Neural cell (in vitro differentiated cells): Measurements from ENCODE around the gene ZFY. TPM values are rescaled to one million over a fixed set of nuclear protein-coding genes. Genes with fewer than 3 reads are reported as not detected.

ENCODE experiments used
- H2AFZ ChIP-seq: fragments of 200-600, 300-800 bp; sonication (generic), shearing (Covaris generic); 2 replicates; pipeline ENCODE4 v1.6.0; 2014; ENCODE audit warnings: low read depth, mild to moderate bottlenecking, antibody characterized with exemption, low read length, moderate library complexity
- H3F3A ChIP-seq: fragments of 200-600 bp; shearing (Covaris generic); 2 replicates; pipeline ENCODE4 v1.6.1; 2016; ENCODE audit warnings: mild to moderate bottlenecking, moderate library complexity, mixed read lengths, antibody characterized with exemption, low read length; ENCODE audit not compliant: insufficient read depth, poor library complexity, severe bottlenecking
- H3K27ac ChIP-seq: fragments of 200-600, 300-800 bp; sonication (generic), shearing (Covaris generic); 2 replicates; pipeline ENCODE4 v1.5.1; 2014; ENCODE audit warnings: mild to moderate bottlenecking, low read length, moderate library complexity
- H3K27me3 ChIP-seq: fragments of 300-800, 200-600 bp; sonication (generic), shearing (Covaris generic); 2 replicates; pipeline ENCODE4 v1.6.0; 2014; ENCODE audit warnings: mild to moderate bottlenecking, low read depth, low read length, moderate library complexity; ENCODE audit not compliant: insufficient read depth
- H3K36me3 ChIP-seq: fragments of 300-800, 200-600 bp; sonication (generic), shearing (Covaris generic); 2 replicates; pipeline ENCODE4 v1.5.1; 2014; ENCODE audit warnings: mild to moderate bottlenecking, antibody characterized with exemption, low read length, moderate library complexity; ENCODE audit not compliant: insufficient read depth
- H3K4me2 ChIP-seq: fragments of 300-800, 200-600 bp; sonication (generic), shearing (Covaris generic); 2 replicates; pipeline ENCODE4 v1.6.0; 2014; ENCODE audit warnings: mild to moderate bottlenecking, low read length
- H3K4me3 ChIP-seq: fragments of 300-800, 200-600 bp; sonication (generic), shearing (Covaris generic); 2 replicates; pipeline ENCODE4 v1.5.1; 2014; ENCODE audit warnings: mild to moderate bottlenecking, low read length, moderate library complexity
- H3K79me2 ChIP-seq: fragments of 200-600 bp; shearing (Covaris generic); replicated peaks from 2 replicates; pipeline ENCODE4 v1.6.0; 2014; ENCODE audit warnings: mild to moderate bottlenecking, low read length, moderate library complexity; ENCODE audit not compliant: insufficient read depth
- H3K9ac ChIP-seq: fragments of 300-800, 200-600 bp; sonication (generic), shearing (Covaris generic); 2 replicates; pipeline ENCODE4 v1.6.1; 2016; ENCODE audit warnings: mild to moderate bottlenecking, low read length, mixed read lengths
- H3K9me2 ChIP-seq: fragments of 200-600 bp; shearing (Covaris generic); 2 replicates; pipeline ENCODE4 v1.6.1; 2016; ENCODE audit warnings: mild to moderate bottlenecking, low read length, mixed read lengths; ENCODE audit not compliant: insufficient read depth
- H3K9me3 ChIP-seq: fragments of 200-600, 300-800 bp; sonication (generic), shearing (Covaris generic); 2 replicates; pipeline ENCODE4 v1.6.1; 2016; ENCODE audit warnings: mild to moderate bottlenecking, mixed run types, low read length, moderate library complexity, mixed read lengths
- H4K20me1 ChIP-seq: fragments of 200-600 bp; shearing (Covaris generic); 2 replicates; pipeline ENCODE4 v1.6.1; 2016; ENCODE audit warnings: mild to moderate bottlenecking, mixed run types; ENCODE audit not compliant: insufficient read depth
- EP300 ChIP-seq: fragments of 450-650 bp; conservative IDR thresholded peaks from 2 replicates; pipeline ENCODE4 v1.6.1; 2014; ENCODE audit warnings: antibody characterized with exemption, mild to moderate bottlenecking, moderate library complexity; ENCODE audit not compliant: poor library complexity, severe bottlenecking
- EZH2 ChIP-seq: fragments of 200-600, 300-800 bp; shearing (Covaris generic), sonication (generic); IDR thresholded peaks from 2 replicates; pipeline ENCODE4 v1.6.1; 2014; ENCODE audit warnings: antibody characterized with exemption, low read length, borderline replicate concordance, mild to moderate bottlenecking; ENCODE audit not compliant: insufficient read depth, poor library complexity, severe bottlenecking
- MXI1 ChIP-seq: fragments of 450-650 bp; conservative IDR thresholded peaks from 2 replicates; pipeline ENCODE4 v1.6.1; 2014; ENCODE audit warnings: antibody characterized with exemption, mild to moderate bottlenecking; ENCODE audit not compliant: poor library complexity, severe bottlenecking
- POLR2AphosphoS5 ChIP-seq: IDR thresholded peaks from 2 replicates; pipeline ENCODE4 v1.6.1; 2012
- RAD21 ChIP-seq: fragments of 450-650 bp; conservative IDR thresholded peaks from 2 replicates; pipeline ENCODE4 v1.6.1; 2014; ENCODE audit warnings: antibody characterized with exemption, mild to moderate bottlenecking, moderate library complexity
- SMC3 ChIP-seq: fragments of 450-650 bp; conservative IDR thresholded peaks from 2 replicates; pipeline ENCODE4 v1.6.1; 2014; ENCODE audit warnings: antibody characterized with exemption, mild to moderate bottlenecking, moderate library complexity; ENCODE audit not compliant: poor library complexity
- TAF1 ChIP-seq: IDR thresholded peaks from 2 replicates; pipeline ENCODE4 v1.6.1; 2012; ENCODE audit warnings: low read depth
- polyA plus RNA-seq: library from polyadenylated mRNA; depleted of rRNA; stranded (reverse); fragments of >200 nt; gene quantifications from 2 replicates; pipeline ENCODE4 v1.2.3, GENCODE V29; 2014
- TF ChIP-seq, protein P1 (sequence below): fragments of 450-650 bp; IDR thresholded peaks from 2 replicates; pipeline ENCODE4 v1.5.1; 2014; ENCODE audit warnings: antibody characterized with exemption, mild to moderate bottlenecking, moderate library complexity; ENCODE audit not compliant: poor library complexity, severe bottlenecking
- TF ChIP-seq, protein P2 (sequence below): IDR thresholded peaks from 2 replicates; pipeline ENCODE4 v1.6.1; 2012; ENCODE audit warnings: borderline replicate concordance

ZFY gene
- polyA plus RNA-seq, 1 donor from 2014 or later: 15.5 TPM

DNA sequence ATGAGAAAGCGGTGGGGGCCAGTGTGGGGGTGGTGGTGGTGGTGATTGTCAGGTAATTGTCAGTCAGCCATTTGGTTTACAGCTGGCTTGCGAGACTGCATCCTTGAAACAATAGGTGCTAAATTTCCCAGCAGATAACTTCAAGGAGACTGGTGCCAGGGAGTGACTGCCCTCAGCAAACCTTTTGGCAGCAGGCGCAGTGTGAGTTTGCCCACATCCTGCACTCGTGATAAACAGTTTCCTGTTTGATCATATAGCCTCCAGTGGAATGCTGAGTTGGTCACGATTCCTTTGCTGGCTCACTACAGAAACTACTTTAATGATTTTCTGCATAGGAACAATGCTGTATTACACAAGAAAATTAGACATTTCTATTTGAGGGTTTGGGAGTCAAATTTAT is 47.8 kb upstream of the ZFY start:
- Histone ChIP-seq H3K9ac (no peak overlapping the region), H3K9me3 (no peaks in the 10 kb centered on the region), H3K79me2 (no peaks in the 10 kb centered on the region), H2AFZ (no peak overlapping the region), H3K36me3 (no peaks in the 10 kb centered on the region), H3K27me3 (no peaks in the 10 kb centered on the region), H3K4me2 (no peak overlapping the region), H3K27ac (no peak overlapping the region), H3F3A (no peaks in the 10 kb centered on the region), H3K9me2 (no peaks in the 10 kb centered on the region), H4K20me1 (no peaks in the 10 kb centered on the region), H3K4me3 (no peak overlapping the region)
- TF ChIP-seq, protein P1, sequence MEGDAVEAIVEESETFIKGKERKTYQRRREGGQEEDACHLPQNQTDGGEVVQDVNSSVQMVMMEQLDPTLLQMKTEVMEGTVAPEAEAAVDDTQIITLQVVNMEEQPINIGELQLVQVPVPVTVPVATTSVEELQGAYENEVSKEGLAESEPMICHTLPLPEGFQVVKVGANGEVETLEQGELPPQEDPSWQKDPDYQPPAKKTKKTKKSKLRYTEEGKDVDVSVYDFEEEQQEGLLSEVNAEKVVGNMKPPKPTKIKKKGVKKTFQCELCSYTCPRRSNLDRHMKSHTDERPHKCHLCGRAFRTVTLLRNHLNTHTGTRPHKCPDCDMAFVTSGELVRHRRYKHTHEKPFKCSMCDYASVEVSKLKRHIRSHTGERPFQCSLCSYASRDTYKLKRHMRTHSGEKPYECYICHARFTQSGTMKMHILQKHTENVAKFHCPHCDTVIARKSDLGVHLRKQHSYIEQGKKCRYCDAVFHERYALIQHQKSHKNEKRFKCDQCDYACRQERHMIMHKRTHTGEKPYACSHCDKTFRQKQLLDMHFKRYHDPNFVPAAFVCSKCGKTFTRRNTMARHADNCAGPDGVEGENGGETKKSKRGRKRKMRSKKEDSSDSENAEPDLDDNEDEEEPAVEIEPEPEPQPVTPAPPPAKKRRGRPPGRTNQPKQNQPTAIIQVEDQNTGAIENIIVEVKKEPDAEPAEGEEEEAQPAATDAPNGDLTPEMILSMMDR: no peak
- TF ChIP-seq RAD21 (no peak), POLR2AphosphoS5 (no peak), MXI1 (no peak), EP300 (no peak), SMC3 (no peak), EZH2 (no peak), TAF1 (no peak)
- TF ChIP-seq, protein P2, sequence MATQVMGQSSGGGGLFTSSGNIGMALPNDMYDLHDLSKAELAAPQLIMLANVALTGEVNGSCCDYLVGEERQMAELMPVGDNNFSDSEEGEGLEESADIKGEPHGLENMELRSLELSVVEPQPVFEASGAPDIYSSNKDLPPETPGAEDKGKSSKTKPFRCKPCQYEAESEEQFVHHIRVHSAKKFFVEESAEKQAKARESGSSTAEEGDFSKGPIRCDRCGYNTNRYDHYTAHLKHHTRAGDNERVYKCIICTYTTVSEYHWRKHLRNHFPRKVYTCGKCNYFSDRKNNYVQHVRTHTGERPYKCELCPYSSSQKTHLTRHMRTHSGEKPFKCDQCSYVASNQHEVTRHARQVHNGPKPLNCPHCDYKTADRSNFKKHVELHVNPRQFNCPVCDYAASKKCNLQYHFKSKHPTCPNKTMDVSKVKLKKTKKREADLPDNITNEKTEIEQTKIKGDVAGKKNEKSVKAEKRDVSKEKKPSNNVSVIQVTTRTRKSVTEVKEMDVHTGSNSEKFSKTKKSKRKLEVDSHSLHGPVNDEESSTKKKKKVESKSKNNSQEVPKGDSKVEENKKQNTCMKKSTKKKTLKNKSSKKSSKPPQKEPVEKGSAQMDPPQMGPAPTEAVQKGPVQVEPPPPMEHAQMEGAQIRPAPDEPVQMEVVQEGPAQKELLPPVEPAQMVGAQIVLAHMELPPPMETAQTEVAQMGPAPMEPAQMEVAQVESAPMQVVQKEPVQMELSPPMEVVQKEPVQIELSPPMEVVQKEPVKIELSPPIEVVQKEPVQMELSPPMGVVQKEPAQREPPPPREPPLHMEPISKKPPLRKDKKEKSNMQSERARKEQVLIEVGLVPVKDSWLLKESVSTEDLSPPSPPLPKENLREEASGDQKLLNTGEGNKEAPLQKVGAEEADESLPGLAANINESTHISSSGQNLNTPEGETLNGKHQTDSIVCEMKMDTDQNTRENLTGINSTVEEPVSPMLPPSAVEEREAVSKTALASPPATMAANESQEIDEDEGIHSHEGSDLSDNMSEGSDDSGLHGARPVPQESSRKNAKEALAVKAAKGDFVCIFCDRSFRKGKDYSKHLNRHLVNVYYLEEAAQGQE: no peak

DNA sequence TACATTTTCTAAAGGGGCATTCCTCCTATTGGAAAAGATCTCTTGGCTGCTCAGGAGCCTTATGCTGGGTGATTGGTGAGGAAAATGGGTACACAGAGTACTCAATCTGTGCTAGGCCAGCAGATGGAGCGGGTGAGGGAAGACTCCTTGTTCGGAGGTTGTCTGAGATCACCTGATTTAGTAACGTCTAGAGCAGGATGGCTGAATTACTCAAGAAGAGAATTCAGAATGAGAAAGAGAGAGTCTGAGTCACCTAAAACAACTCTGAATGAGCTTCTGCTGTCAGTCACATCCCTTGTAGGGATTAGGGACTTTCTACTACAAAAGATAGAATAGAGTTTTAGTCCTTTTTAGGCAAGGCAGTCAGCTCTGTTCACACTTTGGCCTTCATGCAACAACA is 47.2 kb upstream of the ZFY start:
- H3K36me3 ChIP-seq: no peaks in the 10 kb centered on the region
- H3K9me2 ChIP-seq: no peaks in the 10 kb centered on the region
- TF ChIP-seq EZH2 (no peak), SMC3 (no peak)

DNA sequence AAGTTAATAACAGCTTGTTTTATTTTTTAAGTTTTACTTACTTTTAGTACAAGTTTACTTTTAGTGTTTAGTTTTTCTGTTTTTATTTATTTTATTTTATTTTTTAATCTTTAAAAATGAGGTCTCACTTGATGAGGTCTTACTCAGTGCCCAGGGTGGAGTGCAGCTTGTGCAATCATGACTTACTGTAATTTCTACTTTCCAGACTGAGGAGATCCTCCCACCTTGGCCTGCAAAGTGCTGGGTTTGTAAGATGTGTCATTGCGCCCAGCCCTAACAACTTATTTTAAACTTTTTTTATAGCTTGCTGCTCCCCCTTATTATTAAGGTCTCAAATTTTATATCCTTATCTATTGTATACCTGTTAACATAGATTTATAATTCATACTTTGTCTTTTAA is 41.7 kb upstream of the ZFY start:
- Histone ChIP-seq H3K27me3 (no peaks in the 10 kb centered on the region), H3K4me2 (no peak overlapping the region), H3K4me3 (no peak overlapping the region), H3K27ac (no peak overlapping the region), H3K79me2 (no peaks in the 10 kb centered on the region), H3K9ac (no peak overlapping the region), H3K9me3 (no peaks in the 10 kb centered on the region), H3K9me2 (no peaks in the 10 kb centered on the region), H4K20me1 (no peaks in the 10 kb centered on the region), H3F3A (no peaks in the 10 kb centered on the region), H3K36me3 (no peaks in the 10 kb centered on the region), H2AFZ (no peak overlapping the region)
- no peak for TF ChIP-seq EP300
- TF ChIP-seq MXI1: no peak
- TF ChIP-seq SMC3: no peak
- no peak for TF ChIP-seq TAF1
- TF ChIP-seq RAD21: no peak
- no peak for TF ChIP-seq POLR2AphosphoS5
- no peak for TF ChIP-seq EZH2
- TF ChIP-seq, protein P2: no peak
- TF ChIP-seq, protein P1: no peak

More for the DNA sequence above, 47.2 kb upstream of the ZFY start:
- Histone ChIP-seq H2AFZ (no peak overlapping the region), H4K20me1 (no peaks in the 10 kb centered on the region), H3K9ac (no peak overlapping the region), H3K9me3 (no peaks in the 10 kb centered on the region), H3K79me2 (no peaks in the 10 kb centered on the region), H3K4me3 (no peak overlapping the region), H3K27me3 (no peaks in the 10 kb centered on the region), H3K4me2 (no peak overlapping the region), H3K27ac (no peak overlapping the region), H3F3A (no peaks in the 10 kb centered on the region)
